Cortex of kidney (tissue), 1 donor: ENCODE measurements around the gene DBET.
"Not testable (repeated sequence)": the region's sequence is repeated elsewhere in the genome, so short reads cannot be mapped to it uniquely, and the experiment has no call there.

Source experiments
- DNase-seq: peaks from one replicate; lab custom pipeline; 2025; lab: John Stamatoyannopoulos, UW

DBET gene

DNA sequence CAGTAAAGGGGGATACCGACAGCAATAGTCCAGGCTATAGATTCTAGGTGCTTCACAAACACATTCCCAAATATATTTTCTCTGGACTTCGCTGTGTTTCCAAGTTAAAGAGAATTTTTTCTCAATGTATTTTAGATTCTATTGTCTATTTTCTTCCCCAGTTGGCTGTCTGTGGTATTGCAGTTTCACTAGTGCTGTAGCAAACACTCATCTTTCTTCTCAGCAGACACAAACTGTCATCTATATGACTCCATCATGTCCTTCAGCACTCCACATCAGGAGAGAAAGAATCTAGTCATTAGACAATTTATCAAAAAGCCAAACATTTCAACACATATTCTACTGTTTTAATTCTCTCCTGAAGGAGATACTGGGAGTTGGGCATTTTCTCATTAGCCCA, at the start of gene DBET:
TSS of gene DBET (plus strand) at position 161 of the 400 bp plus-strand sequence.
- DNase-seq, result not testable (repeated sequence)

- DNase-seq, result no peak
These were observed 49.3 kb upstream of the DBET start for GRCh38 chr4:190014771-190015537.

DNA sequence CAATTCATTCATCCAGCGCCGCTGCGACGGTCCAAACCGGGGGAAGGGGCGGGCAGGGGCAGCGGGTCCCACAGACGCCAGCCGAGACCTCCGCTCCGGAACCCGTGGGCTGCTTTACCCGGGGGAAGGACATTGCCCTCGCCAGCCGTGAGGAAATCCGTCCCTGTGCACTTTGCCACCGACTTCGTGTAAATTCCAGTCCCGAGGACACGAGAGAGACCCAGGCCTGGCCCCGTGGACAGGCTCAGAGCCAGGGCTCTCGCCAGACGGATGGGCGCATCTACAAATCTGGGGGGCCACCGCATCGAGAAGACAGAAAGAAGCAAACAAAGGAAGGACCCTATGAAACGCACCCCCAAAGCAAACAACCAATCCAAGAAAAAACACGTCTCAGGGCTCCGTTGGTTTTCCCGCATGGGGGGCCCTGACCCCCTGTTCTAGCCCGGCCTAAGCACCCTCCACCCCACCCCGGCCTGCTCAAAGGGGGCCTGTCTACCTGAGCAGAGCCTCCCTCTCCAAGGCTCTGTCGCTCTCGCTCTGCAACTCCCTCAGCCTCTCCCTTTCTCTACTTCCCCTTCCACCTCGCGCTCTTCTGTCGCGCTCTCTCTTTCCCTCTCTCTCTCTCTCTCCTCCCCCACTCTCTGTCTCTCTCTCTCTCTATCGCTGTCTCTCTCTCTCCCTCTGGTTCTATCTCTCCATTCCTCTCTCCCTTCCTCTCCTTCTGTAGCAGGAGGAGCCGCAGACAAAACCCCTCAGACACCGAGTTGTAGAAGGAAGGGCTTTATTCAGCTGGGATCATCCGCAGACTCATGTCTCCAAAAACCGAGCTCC, 48.5 kb upstream of the DBET start:
- DNase-seq, result no peak

GRCh38 chr4:190016369-190017289, 47.7 kb upstream of the DBET start:
- DNase-seq, result no peak

DNA sequence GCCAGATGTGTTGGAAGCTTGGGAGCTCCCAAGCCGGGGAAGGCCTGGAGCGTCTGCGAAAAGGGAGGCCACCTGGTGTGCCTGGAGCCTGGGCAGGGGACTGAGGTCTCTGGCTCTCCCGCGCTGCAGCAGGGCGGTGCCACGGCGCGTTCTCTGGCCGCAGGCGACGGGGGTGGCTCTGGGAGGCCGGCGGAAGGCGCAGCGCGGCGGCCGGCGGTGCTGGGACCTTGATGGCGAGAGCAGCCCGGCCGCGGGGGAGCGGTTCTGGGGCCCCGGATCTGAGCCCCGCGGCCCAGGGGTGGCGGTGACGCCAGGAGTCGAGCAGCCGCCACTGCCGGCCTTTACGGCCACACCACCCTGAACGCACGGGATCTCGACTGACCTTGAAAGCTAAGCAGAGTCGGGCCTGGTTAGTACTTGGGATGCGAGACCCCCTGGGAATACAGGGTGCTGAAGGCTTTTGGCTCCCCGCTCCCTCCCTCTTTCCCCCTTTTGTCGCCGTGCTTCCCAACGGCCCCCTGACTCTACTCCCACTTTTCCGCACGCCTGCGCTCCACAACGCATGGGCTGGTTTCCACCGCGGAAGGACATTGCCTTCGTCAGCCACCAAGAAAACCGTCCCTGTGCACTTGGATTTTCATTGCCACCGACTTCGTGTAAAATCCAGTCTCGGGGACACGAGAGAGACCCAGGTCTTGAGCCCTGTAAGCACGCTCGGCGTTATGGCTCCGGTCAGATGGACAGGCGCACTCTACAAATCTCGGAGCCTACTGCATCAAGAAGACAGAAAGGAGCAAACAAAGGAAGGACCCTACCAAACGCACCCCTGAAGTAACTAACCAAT, 46.7 kb upstream of the DBET start:
- no peak for DNase-seq

DNA sequence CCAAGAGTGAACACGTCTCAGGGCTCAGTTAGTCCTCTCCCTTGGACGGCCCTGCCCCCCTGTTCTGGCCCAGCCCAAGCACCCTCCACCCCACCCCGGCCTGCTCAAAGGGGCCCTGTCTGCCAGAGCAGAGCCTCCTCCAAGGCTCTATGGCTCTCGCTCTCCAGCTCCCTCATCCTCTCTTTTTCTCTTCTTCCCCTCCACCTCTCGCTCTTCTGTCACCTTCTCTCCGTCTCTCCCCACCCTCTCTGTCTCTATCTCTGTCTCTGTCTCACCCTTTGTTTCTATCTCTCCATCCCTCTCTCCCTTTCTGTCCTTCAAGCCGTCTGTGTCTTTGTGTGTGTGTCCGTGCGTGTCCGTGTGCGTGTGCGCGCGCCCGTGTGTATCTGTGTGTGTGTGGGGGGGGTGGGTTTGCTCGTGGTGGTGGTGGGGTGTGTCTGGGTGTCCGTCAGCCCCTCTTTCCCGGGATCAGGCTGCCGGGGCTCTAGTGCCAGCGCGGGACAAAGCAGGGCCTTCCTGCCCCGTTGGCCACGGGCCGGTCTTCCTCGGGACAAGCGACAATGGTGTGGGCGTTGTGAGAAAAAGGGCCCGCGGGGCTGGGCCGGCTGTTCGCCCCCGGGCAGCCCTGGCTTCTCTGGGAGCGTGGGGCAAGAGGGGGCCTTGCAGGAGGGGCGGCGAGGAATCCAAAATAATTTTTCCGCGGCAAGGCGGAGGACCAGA, 45.9 kb upstream of the DBET start:
- no peak for DNase-seq

DNA sequence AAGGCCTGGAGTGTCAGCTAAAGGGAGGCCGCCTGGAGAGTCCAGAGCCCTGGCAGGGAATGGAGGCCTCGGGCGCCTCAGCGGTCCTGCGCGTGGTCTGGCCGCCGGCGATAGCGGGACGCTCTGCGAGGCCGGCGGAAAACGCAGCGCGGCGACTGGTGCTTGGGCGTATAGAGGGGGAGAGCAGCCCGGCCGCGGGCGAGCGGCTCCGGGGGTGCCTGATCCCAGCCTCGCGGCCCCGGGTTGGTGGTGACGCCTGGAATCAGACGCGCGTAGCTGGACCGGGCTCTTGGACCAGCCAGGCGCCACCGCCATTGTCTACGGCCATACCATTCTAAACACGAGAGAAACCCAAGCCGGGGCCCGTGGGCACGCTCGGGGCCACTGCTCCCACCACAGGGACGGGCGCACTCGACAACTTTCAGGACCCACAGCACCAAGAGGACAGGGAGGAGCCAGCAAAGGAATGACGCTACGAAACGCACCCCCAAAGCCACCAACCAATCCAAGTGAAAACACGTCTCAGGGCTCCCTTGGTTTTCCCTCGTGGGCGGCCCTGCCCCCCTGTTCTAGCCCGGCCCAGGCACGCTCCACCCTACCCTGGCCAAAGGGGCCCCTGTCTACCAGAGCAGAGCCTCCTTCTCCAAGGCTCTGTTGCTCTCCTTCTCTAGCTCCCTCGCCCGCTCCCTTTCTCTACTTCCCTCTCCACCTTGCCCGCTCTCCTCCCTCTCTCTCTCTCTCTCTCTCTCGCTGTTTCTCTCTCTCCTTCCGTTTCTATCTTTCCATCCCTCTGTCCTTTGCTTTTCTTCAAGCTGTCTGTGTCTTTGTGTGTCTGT, 45.1 kb upstream of the DBET start:
- no peak for DNase-seq

- not testable (repeated sequence) for DNase-seq
These were observed 44.3 kb upstream of the DBET start for GRCh38 chr4:190019859-190020463.

GRCh38 chr4:190020790-190021717, 43.2 kb upstream of the DBET start:
- no peak for DNase-seq

DNA sequence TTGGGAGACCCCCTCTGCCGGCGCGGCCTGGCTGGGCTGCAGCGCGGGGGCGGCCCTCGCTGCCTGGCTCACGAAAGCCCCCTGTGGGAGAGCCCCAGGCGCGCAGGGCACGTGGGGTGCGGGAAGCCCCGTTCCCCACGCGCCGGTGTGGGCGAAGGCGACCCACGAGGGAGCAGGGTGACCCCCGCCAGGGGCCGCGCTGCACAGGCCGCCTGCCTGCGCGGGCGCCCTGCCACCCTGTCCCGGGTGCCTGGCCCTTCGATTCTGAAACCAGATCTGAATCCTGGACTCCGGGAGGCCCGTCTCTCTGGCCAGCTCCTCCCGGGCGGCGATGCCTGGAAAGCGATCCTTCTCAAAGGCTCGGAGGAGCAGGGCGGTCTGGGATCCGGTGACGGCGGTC, 42.3 kb upstream of the DBET start:
- not testable (repeated sequence) for DNase-seq

DNA sequence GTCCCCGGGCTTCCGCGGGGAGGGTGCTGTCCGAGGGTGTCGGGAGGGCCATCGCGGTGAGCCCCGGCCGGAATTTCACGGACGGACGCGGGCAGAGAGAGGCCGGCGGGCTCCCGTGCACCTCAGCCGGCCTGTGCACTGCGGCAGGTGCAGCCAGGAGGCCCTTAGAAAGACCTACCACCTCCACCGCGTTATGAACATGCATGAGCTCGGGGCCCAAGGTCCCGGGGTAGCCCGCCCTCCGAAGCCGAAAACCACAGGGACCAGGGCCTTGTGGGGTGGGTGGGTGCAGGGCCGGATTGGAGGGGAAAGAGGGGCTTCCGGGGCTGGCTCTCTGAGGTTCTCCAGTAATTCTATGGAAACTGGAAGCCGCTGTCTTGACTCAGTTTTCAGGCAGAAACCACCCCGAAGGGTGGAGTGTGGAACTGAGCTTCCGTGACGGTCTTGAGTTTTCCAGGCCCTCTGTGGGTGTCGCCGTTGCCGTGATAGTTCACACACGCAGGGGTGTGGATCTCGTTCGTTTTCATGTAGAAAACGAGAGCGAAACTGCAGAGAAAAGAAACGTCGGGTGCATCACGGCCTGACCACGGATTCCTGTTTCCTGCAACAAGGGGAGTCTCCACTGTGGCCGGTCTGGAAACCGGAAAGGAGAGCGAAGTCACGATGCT, 41.6 kb upstream of the DBET start:
- DNase-seq, result not testable (repeated sequence)

GRCh38 chr4:190027156-190027555, 37.1 kb upstream of the DBET start, which contains the start of gene FRG2:
Gene FRG2, minus strand, starts transcription at chr4:190027256. Its CDS starts 52 bp downstream, at chr4:190027204.
- not testable (repeated sequence) for DNase-seq

- not testable (repeated sequence) for DNase-seq
These were observed 33.0 kb upstream of the DBET start for GRCh38 chr4:190031264-190031663.

DNA sequence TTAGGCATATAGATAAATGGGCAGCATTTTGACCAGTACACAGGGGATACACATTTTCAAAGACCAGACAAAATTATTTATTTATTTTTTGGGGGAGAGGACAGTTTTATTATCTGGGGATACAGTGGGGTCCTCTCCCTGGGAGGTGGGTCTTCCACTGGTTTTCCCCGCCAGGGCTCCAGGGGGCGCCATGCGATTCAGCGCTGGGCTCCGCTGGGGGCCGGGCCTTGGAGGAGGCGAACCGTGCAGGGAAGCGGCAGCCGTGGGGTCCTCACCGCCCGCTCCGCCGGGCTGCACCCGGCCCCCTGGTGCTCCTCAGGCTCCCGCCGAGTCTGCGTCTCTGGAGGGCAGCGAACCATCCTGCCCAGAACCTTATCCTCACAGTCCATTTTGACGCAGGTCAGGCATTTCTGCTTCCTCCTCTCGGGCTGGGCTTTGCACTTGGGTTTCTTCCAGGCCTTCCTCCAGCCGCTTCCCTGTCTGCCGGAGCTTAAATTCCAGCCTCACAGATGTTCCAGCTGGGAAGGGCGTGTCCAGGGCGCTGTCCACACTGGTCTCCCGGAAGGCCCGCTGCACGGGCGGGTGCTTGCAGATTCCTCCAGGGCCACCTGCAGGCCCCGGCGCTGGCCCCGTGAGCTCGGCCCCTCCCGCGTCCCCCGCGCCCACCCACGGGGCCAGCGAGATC, 26.5 kb upstream of the DBET start:
- DNase-seq, result not testable (repeated sequence)

GRCh38 chr4:190040873-190041272, 23.4 kb upstream of the DBET start:
- DNase-seq, result not testable (repeated sequence)

DNA sequence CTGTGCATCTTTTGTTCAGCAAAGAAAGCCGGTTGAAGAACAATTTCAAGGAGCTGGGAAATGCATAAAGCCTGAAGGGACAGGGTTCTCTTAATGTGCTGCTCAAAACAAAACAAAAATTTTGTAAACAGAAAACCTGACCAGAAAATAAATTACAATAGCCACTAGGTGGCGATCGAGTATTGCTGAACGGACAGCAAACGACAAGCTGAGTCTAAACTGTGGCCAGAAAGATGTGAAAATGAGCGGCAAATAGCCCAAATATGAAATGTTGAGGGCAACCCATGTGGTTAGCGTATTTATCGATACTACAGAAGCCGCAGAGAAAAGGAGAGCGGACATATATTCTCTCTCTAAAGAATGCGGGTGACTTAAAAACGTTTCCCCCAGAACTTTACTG, 16.7 kb upstream of the DBET start:
- not testable (repeated sequence) for DNase-seq
